Osteocyte (in vitro differentiated cells): ENCODE measurements around the gene GLOD5. TPM values are rescaled to one million over a fixed set of nuclear protein-coding genes. Genes with fewer than 3 reads are reported as not detected.

ENCODE experiments used
- DNase-seq: peaks from one replicate; pipeline ENCODE4 v3.0.0; 2021; ENCODE audit warnings: mixed read lengths; ENCODE audit not compliant: unreplicated experiment; ENCODE audit errors: extremely low spot score
- H3K27ac Mint-ChIP-seq: one replicate; pipeline ENCODE4 v1.8.0; 2021; ENCODE audit warnings: mild to moderate bottlenecking, mixed read lengths; ENCODE audit not compliant: unreplicated experiment
- H3K27me3 Mint-ChIP-seq: one replicate; pipeline ENCODE4 v1.8.0; 2021; ENCODE audit warnings: mixed read lengths; ENCODE audit not compliant: unreplicated experiment
- H3K36me3 Mint-ChIP-seq: one replicate; pipeline ENCODE4 v1.8.0; 2021; ENCODE audit warnings: mixed read lengths; ENCODE audit not compliant: unreplicated experiment
- H3K4me1 Mint-ChIP-seq: one replicate; pipeline ENCODE4 v1.8.0; 2021; ENCODE audit warnings: mixed read lengths; ENCODE audit not compliant: unreplicated experiment
- H3K4me3 Mint-ChIP-seq: one replicate; pipeline ENCODE4 v1.8.0; 2021; ENCODE audit warnings: mild to moderate bottlenecking, moderate library complexity, mixed read lengths; ENCODE audit not compliant: unreplicated experiment
- H3K9me3 Mint-ChIP-seq: one replicate; pipeline ENCODE4 v1.8.0; 2021; ENCODE audit warnings: mixed read lengths; ENCODE audit not compliant: unreplicated experiment
- total RNA-seq: library from RNA; stranded (reverse); gene quantifications from 2 replicates; pipeline ENCODE4 v1.2.1, GENCODE V29; 2021
- TF ChIP-seq, protein P1 (sequence below): fragments of 200-600 bp; sonication (generic); IDR thresholded peaks from 2 replicates; pipeline ENCODE4 v1.5.0; 2021; ENCODE audit warnings: antibody characterized with exemption, mild to moderate bottlenecking, moderate library complexity

Gene GLOD5
- total RNA-seq, 1 donor from 2014 or later = not detected

DNA sequence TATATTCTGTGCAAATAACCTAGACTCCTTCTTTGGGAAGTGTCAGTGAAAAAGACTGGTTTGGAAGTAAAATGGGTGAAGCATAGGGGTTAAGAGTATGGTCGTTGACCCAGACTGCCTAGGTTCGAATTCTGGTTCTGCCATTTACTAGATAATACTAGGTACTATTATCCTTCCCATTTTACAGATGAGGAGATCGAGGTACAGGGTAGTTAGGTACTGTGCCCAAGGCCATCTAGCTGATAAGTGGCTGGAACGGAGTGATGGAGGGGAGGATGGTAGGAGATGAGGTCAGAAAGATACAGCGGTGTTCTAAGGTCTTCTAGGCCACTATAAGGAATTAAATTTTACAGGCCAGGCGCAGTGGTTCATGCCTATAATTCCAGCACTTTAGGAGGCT, 11.1 kb downstream of the GLOD5 start:
- Mint-ChIP-seq H3K4me3 (no peak overlapping the region), H3K9me3 (peaks cover 9% of the 10 kb centered on the region), H3K27ac (no peak overlapping the region), H3K27me3 (peaks cover 8% of the 10 kb centered on the region), H3K4me1 (no peaks in the 10 kb centered on the region), H3K36me3 (no peaks in the 10 kb centered on the region)
- TF ChIP-seq, protein P1, sequence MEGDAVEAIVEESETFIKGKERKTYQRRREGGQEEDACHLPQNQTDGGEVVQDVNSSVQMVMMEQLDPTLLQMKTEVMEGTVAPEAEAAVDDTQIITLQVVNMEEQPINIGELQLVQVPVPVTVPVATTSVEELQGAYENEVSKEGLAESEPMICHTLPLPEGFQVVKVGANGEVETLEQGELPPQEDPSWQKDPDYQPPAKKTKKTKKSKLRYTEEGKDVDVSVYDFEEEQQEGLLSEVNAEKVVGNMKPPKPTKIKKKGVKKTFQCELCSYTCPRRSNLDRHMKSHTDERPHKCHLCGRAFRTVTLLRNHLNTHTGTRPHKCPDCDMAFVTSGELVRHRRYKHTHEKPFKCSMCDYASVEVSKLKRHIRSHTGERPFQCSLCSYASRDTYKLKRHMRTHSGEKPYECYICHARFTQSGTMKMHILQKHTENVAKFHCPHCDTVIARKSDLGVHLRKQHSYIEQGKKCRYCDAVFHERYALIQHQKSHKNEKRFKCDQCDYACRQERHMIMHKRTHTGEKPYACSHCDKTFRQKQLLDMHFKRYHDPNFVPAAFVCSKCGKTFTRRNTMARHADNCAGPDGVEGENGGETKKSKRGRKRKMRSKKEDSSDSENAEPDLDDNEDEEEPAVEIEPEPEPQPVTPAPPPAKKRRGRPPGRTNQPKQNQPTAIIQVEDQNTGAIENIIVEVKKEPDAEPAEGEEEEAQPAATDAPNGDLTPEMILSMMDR = no peak
- DNase-seq = no peak

DNA sequence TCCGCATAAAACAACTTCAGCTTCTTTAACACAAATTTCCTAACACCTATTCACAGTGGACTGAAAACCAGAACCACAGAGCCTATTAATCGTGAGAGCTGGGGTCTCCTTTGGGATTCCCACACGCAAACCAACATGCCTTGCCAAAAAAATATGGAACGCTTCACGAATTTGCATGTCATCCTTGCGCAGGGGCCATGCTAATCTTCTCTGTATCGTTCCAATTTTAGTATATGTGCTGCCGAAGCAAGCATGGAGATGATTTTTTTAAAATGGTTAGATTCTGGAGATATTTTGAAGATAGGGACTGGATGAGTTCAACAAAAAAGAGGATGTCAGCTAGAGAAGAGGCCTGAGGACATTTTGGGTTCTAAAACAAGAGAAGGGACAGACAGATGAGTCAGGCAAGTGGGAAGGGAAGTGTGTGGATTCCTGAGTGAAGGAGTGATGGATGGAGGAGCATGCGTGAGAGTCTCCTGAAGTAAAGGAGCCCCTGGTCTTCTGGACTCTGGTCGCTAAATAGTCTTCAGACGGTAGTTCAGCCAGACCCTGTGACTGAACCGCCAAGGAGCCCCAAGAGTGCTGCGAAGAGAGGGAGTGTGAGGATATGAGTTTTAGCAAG, 15.4 kb downstream of the GLOD5 start:
- H3K9me3 Mint-ChIP-seq = peaks cover 5% of the 10 kb centered on the region
- no peaks in the 10 kb centered on the region for H3K4me1 Mint-ChIP-seq
- no peak for DNase-seq
- H3K27ac Mint-ChIP-seq = no peak overlapping the region
- peaks cover 17% of the 10 kb centered on the region for H3K27me3 Mint-ChIP-seq
- TF ChIP-seq, protein P1 = no peak
- no peak overlapping the region for H3K4me3 Mint-ChIP-seq
- no peaks in the 10 kb centered on the region for H3K36me3 Mint-ChIP-seq

DNA sequence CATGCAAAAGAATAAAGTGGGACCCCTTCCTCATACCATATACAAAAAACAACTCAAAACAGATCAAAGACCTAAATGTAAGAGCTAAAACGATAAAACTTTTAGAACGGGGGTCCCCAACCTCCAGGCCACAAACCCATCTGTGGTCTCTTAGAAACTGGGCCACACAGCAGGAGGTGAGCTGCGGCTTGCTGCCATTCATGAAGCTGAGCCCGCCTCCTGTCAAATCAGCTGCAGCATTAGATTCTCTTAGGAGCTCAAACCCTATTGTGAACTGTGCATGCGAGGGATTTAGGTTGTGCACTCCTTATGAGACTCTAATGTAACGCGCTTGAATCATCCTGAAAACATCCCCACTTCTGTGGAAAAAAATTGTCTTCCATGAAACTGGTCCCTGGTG, 17.9 kb downstream of the GLOD5 start:
- TF ChIP-seq, protein P1 = no peak

DNA sequence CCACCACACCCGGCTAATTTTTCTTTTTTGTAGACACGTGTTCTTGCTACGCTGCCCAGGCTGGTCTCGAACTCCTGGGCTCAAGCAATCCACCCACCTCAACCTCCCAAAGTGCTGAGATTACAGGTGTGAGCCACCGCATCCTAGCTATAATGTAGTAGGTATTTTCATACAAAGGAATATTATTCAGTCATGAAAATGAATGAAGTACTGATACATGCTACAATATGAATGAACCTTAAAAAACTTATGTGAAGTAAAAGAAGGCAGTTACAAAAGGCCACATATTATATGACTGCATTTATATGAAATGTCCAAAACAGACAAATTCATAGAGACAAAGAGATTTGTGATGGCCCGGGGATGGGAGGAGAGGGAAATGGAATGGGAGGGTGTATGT, 20.2 kb downstream of the GLOD5 start:
- no peak overlapping the region for H3K4me3 Mint-ChIP-seq
- H3K4me1 Mint-ChIP-seq = no peaks in the 10 kb centered on the region
- H3K27ac Mint-ChIP-seq = no peak overlapping the region
- peaks cover 5% of the 10 kb centered on the region for H3K9me3 Mint-ChIP-seq
- H3K36me3 Mint-ChIP-seq = no peaks in the 10 kb centered on the region
- TF ChIP-seq, protein P1 = no peak
- H3K27me3 Mint-ChIP-seq = peaks cover 17% of the 10 kb centered on the region
- DNase-seq = no peak

More for the DNA sequence above, 17.9 kb downstream of the GLOD5 start:
- H3K4me3 Mint-ChIP-seq = no peak overlapping the region
- H3K9me3 Mint-ChIP-seq = peaks cover 5% of the 10 kb centered on the region
- peaks cover 17% of the 10 kb centered on the region for H3K27me3 Mint-ChIP-seq
- no peaks in the 10 kb centered on the region for H3K36me3 Mint-ChIP-seq
- H3K27ac Mint-ChIP-seq = no peak overlapping the region
- no peak for DNase-seq
- H3K4me1 Mint-ChIP-seq = no peaks in the 10 kb centered on the region

DNA sequence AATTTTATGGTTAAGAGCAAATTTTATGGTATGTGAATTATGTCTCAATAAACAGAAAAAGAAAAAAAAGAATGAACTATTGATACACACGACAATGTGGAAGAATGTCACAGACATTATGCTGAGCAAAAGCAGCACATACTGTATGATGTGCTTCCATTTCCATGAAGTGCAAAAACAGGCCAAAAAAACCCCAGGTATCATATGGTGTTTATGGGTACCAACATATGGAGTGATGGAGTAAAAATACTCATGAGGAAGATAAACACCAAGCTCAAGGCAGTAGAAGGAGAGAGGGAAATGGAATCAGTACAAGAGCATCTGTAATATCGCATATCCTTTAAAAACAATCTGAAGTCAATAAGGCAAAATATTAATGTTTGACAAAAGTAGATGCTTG, 20.7 kb downstream of the GLOD5 start:
- no peak overlapping the region for H3K4me3 Mint-ChIP-seq
- TF ChIP-seq, protein P1 = no peak
- no peaks in the 10 kb centered on the region for H3K36me3 Mint-ChIP-seq
- H3K27me3 Mint-ChIP-seq = peaks cover 18% of the 10 kb centered on the region
- no peaks in the 10 kb centered on the region for H3K4me1 Mint-ChIP-seq
- H3K9me3 Mint-ChIP-seq = peaks cover 4% of the 10 kb centered on the region
- no peak for DNase-seq
- H3K27ac Mint-ChIP-seq = no peak overlapping the region
